K562 (cell line): ENCODE data around the gene SNX3. TPM values are rescaled to one million over a fixed set of nuclear protein-coding genes. Genes with fewer than 3 reads are reported as not detected.

Experiments used
- HMG20A ChIP-seq: fragments of 450-650 bp; formaldehyde crosslinking; conservative IDR thresholded peaks from 2 replicates; pipeline ENCODE4 v1.4.0; 2020; ENCODE audit warnings: mild to moderate bottlenecking, mixed read lengths
- MCM5 ChIP-seq: fragments of 450-650 bp; IDR thresholded peaks from 2 replicates; pipeline ENCODE4 v1.6.1; 2016; ENCODE audit warnings: low read depth
- NFATC3 ChIP-seq: fragments of 450-650 bp; IDR thresholded peaks from 2 replicates; pipeline ENCODE4 v1.6.1; 2017; ENCODE audit warnings: mild to moderate bottlenecking
- NR2C2 ChIP-seq, 2 experiments: fragments of 200-800 bp in 1 of 2; sonication (Bioruptor generic) in 1 of 2; sonication (generic) in 1 of 2; formaldehyde crosslinking in 1 of 2; IDR thresholded peaks; 2 replicates each; pipeline versions ENCODE4 v1.6.1 to v1.8.0; 2016 to 2022; ENCODE audit warnings: mild to moderate bottlenecking in 1 of 2, missing compliant biosample characterization in 1 of 2, missing genetic modification characterization in 1 of 2, missing genetic modification reagents in 1 of 2
- POLR3A ChIP-seq: IDR thresholded peaks from 2 replicates; pipeline ENCODE4 v1.6.1; 2011; ENCODE audit warnings: borderline replicate concordance, mild to moderate bottlenecking, moderate library complexity; ENCODE audit not compliant: insufficient read length, insufficient read depth; ENCODE audit errors: extremely low read depth
- SIRT6 ChIP-seq: IDR thresholded peaks from one replicate; pipeline ENCODE4 v1.6.1; 2012; ENCODE audit warnings: low read depth, mild to moderate bottlenecking, control low read depth, inconsistent platforms, low read length, moderate library complexity
- SMAD4 ChIP-seq: fragments of 250-450 bp; sonication (Bioruptor Pico); conservative IDR thresholded peaks from 2 replicates; pipeline ENCODE4 v1.8.0; 2021; ENCODE audit warnings: inconsistent platforms, mild to moderate bottlenecking, moderate library complexity
- SMARCC2 ChIP-seq: fragments of 450-650 bp; IDR thresholded peaks from 2 replicates; pipeline ENCODE4 v1.6.1; 2017; ENCODE audit warnings: antibody characterized with exemption, moderate library complexity, mild to moderate bottlenecking, low read depth
- SNAPC5 ChIP-seq: fragments of 250-450 bp; sonication (Bioruptor Pico); IDR thresholded peaks from 2 replicates; pipeline ENCODE4 v1.8.0; 2021; ENCODE audit warnings: moderate library complexity, mild to moderate bottlenecking, inconsistent platforms
- SNRNP70 ChIP-seq: fragments of 200-400 bp; formaldehyde crosslinking; optimal IDR thresholded peaks from 2 replicates; pipeline ENCODE3; 2017; ENCODE audit warnings: low read depth, low read length
- STAT5B ChIP-seq: fragments of 250-450 bp; sonication (Bioruptor Pico); IDR thresholded peaks from 2 replicates; pipeline ENCODE4 v1.8.0; 2021; ENCODE audit warnings: mild to moderate bottlenecking, inconsistent platforms
- TBP ChIP-seq: optimal IDR thresholded peaks from 2 replicates; pipeline ENCODE3; 2011; ENCODE audit warnings: low read depth, low read length, improper control_type of control experiment
- ZBTB8A ChIP-seq: fragments of 450-650 bp; IDR thresholded peaks from 2 replicates; pipeline ENCODE4 v1.6.1; 2018; ENCODE audit warnings: mild to moderate bottlenecking, moderate library complexity; ENCODE audit not compliant: partially characterized antibody
- ZNF583 ChIP-seq: fragments of 250-450 bp; sonication (Bioruptor Pico); IDR thresholded peaks from 2 replicates; pipeline ENCODE4 v1.4.0; 2020
- ZNF655 ChIP-seq: fragments of 250-450 bp; sonication (Bioruptor Pico); IDR thresholded peaks from 2 replicates; pipeline ENCODE4 v1.5.0; 2021
- polyA plus RNA-seq, 8 experiments: library from polyadenylated mRNA; depleted of rRNA in 4 of 8; stranded (reverse) in 5 of 8; unstranded in 3 of 8; fragments of >200 nt; fragmentation: Nextera tagmentation in 2 of 8; fragmentation: Illumina TruSeq in 1 of 8; extraction: Ambion mirVana in 2 of 8; extraction: Trizol in 1 of 8; gene quantifications; 2 replicates each; pipeline versions ENCODE4 v1.2.1 to v1.2.3, GENCODE V29; 2011 to 2014; ENCODE audit warnings: inconsistent platforms in 1 of 8, missing spikeins in 1 of 8
- total RNA-seq, 7 experiments: library from RNA; depleted of rRNA in 6 of 7; stranded (reverse); fragments of >200 nt in 6 of 7; fragmentation: Illumina TruSeq in 2 of 7; extraction: Trizol in 2 of 7; gene quantifications; 2 replicates each; pipeline versions ENCODE4 v1.2.1 to v1.2.3, GENCODE V29; 2011 to 2021; ENCODE audit warnings: low replicate concordance in 1 of 7
- TF ChIP-seq, protein P1 (sequence below): fragments of 250-450 bp; sonication (Bioruptor Pico); IDR thresholded peaks from 2 replicates; pipeline ENCODE4 v1.5.0; 2022; ENCODE audit warnings: mild to moderate bottlenecking
- TF ChIP-seq, protein P2 (sequence below): sonication (generic); formaldehyde crosslinking; IDR thresholded peaks from 2 replicates; pipeline ENCODE4 v1.8.0; 2023; ENCODE audit warnings: missing genetic modification reagents, mild to moderate bottlenecking, borderline replicate concordance

The SNX3 gene
- total and polyA plus RNA-seq, 9 of the 15 experiments (the other 6 are each of a cell fraction or from before 2014, with no cell fraction given) = 48.9 to 410 (median 159) TPM

DNA sequence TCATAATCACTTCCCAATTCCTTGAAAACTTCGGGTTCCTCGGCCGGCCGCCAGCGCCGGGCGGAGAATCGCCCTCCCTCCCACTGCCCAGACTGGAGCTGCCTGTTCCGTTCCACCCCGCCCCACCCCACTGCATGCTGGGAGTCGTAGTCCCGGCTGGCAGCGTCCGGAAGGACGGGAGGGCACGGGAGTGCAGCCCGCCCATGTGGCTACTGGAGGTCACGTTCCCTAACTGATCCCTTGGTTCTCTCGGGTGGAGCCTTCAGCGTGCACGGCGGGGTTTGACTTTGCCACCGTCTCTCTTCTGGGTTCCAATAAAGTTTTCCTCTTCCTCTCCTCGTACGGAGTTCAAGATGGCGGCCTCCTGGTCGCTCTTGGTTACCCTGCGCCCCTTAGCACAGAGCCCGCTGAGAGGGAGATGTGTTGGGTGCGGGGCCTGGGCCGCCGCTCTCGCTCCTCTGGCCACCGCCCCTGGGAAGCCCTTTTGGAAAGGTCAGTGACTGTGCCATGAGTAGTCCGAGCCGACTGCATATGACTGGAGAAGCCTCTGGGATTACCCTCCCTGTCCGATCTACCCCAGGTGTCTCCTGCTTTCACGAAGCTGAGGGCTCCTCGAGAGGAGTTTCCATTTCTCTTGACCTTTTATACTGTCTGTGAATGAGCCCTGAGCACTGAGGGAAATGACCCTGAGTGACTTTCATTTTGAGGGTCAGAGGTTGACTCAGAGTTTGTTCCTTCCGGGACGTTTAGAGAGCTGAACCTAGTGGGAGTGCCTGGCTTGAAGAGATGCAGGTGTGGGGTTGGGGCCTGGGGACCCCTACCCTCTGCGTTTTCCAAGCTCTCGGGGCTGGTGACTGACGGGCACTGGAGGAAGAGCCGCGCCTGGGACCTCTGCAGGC is 34.1 kb upstream of the SNX3 start, which contains the start of gene AFG1L (continued):
- no peak for TF ChIP-seq ZBTB8A
- TF ChIP-seq ZNF583 (CRISPR knock-in tag) = no peak
- TF ChIP-seq SNAPC5 (CRISPR knock-in tag) = no peak
- peak; percentile 79 for TF ChIP-seq NR2C2 (CRISPR knock-in tag; IDR thresholded peaks at IDR 0.05)
- TF ChIP-seq NR2C2 (tag; IDR thresholded peaks at IDR 0.05) = peak; percentile 99
- no peak for TF ChIP-seq SNRNP70
- TF ChIP-seq HMG20A (CRISPR knock-in tag) = no peak
- peak; percentile 68 for TF ChIP-seq TBP
- no peak for TF ChIP-seq NFATC3
- peak; percentile 62 for TF ChIP-seq SMAD4 (CRISPR knock-in tag)
- TF ChIP-seq, protein P1, sequence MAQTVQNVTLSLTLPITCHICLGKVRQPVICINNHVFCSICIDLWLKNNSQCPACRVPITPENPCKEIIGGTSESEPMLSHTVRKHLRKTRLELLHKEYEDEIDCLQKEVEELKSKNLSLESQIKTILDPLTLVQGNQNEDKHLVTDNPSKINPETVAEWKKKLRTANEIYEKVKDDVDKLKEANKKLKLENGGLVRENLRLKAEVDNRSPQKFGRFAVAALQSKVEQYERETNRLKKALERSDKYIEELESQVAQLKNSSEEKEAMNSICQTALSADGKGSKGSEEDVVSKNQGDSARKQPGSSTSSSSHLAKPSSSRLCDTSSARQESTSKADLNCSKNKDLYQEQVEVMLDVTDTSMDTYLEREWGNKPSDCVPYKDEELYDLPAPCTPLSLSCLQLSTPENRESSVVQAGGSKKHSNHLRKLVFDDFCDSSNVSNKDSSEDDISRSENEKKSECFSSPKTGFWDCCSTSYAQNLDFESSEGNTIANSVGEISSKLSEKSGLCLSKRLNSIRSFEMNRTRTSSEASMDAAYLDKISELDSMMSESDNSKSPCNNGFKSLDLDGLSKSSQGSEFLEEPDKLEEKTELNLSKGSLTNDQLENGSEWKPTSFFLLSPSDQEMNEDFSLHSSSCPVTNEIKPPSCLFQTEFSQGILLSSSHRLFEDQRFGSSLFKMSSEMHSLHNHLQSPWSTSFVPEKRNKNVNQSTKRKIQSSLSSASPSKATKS (CRISPR knock-in tag) = 0 out of 2 replicates have a peak, but pooled peaks have one; percentile 35
- TF ChIP-seq MCM5 = no peak
- peak; percentile 19; the same call in 1 of the 2 replicates for TF ChIP-seq SMARCC2
- no peak for TF ChIP-seq SIRT6
- TF ChIP-seq ZNF655 = no peak
- no peak for TF ChIP-seq STAT5B (CRISPR knock-in tag)
- no peak for TF ChIP-seq POLR3A
- TF ChIP-seq, protein P2, sequence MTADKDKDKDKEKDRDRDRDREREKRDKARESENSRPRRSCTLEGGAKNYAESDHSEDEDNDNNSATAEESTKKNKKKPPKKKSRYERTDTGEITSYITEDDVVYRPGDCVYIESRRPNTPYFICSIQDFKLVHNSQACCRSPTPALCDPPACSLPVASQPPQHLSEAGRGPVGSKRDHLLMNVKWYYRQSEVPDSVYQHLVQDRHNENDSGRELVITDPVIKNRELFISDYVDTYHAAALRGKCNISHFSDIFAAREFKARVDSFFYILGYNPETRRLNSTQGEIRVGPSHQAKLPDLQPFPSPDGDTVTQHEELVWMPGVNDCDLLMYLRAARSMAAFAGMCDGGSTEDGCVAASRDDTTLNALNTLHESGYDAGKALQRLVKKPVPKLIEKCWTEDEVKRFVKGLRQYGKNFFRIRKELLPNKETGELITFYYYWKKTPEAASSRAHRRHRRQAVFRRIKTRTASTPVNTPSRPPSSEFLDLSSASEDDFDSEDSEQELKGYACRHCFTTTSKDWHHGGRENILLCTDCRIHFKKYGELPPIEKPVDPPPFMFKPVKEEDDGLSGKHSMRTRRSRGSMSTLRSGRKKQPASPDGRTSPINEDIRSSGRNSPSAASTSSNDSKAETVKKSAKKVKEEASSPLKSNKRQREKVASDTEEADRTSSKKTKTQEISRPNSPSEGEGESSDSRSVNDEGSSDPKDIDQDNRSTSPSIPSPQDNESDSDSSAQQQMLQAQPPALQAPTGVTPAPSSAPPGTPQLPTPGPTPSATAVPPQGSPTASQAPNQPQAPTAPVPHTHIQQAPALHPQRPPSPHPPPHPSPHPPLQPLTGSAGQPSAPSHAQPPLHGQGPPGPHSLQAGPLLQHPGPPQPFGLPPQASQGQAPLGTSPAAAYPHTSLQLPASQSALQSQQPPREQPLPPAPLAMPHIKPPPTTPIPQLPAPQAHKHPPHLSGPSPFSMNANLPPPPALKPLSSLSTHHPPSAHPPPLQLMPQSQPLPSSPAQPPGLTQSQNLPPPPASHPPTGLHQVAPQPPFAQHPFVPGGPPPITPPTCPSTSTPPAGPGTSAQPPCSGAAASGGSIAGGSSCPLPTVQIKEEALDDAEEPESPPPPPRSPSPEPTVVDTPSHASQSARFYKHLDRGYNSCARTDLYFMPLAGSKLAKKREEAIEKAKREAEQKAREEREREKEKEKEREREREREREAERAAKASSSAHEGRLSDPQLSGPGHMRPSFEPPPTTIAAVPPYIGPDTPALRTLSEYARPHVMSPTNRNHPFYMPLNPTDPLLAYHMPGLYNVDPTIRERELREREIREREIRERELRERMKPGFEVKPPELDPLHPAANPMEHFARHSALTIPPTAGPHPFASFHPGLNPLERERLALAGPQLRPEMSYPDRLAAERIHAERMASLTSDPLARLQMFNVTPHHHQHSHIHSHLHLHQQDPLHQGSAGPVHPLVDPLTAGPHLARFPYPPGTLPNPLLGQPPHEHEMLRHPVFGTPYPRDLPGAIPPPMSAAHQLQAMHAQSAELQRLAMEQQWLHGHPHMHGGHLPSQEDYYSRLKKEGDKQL (CRISPR knock-in tag) = no peak
